ENCODE data around the gene SFXN5.

The SFXN5 gene

DNA sequence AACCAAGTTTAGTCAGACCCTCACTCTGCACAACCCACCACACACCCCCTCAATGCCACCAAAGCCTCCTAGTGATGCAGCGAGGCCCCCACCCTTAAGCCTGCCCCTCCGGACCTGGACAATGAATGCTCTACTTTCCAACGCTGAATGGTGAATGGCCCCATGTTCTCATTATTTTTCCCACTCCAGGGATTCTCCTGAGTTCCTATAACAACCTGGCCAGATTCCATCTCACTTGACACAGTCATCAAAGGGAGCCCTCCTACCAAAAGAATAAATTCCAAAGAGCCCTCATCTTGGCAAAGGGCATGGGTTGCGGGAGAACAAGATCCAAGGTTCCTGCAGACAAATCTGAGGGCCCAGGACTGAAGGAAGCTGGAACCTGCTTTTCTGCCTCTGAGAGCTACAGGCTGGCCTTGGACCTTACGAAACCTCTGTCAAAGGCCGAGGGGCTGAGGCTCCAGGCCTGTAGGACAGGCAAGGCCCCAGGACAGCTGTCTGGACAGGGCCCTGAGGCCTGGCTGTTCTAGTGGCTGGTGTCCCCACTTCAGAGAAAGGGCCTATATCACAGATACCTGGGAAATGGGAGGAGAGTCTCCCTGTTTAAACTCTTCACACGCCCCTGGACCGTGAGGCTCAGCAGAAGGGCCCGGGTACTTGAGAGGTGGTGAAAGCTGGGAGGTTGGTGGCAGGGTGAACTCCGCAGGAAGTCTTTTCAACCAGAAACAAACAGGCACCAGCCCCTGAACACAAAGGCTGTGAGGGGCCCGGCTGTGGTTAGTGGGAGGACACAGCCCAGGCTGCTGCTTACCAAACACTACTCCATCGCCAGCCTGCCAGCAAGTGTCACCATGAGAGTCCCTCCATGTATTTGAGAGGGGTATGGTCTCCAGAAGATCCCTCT is 27.3 kb downstream of the SFXN5 start:
- DNase-seq, result no peak

DNA sequence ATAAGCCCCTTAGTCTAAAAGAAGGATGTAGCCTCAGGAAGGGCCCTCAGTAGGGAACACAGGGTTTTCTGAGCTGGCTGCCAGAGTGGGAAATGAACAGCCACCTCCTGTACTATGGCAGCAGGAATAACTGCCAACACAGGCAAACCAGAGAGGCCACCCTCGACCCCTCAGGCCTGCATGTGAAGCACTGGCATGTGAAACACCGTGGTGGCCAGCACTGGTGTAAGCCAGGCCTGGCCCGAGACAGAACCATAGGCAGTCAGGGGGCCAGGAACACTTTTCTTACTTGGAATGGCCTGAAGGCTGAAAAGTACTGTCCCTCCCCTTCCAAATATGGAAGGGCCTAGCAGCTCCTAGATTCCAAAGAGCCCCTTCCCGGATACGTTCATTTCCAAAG is 28.2 kb downstream of the SFXN5 start:
- DNase-seq, result no peak

DNA sequence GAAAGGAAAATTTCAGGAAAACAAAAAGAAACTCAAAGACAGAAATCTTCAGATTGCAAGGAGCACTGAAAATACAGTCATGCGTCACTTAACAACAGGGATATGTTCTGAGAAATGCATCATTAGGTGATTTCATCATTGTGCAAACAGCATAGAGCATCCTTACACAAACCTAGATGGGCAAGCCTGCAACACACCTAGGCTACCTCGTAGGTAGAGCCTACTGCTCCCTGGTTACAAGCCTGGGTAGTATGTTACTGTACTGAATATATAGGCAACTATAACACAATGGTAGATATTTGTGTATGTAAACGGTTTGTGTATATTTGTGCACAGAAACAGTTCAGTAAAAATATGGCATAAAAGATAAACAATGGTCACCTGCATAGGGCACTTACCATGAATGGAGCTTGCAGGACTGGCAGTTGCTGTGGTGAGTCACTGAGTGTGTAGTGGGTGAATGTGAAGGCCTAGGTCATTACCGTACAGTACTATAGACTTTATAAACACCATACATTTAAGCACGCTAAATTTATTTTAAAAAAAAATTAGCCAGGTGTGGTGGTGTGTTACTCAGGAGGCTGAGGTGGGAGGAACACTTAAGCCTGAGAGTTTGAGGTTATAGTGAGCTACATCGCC is 33.4 kb downstream of the SFXN5 start:
- no peak for DNase-seq

DNA sequence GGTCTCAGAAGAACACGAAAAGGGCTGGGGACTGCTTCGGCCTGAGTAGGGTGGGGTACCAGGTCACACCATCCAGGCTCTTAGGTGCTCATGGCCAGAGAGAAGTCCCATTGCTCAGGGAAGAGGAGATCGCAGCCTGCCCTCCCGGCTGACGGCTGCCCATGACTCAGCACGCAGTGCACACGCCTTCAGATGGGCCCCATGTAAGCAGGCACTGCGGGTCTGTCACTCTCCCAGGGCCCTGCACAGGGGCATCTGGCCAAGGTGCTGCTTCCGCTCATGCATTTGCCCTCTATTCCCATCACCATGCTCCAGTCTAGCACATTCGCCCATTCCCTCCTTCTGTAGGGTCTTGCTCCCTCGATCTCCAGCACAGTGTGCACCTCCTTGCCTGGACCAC is 34.7 kb downstream of the SFXN5 start:
- no peak for DNase-seq

DNA sequence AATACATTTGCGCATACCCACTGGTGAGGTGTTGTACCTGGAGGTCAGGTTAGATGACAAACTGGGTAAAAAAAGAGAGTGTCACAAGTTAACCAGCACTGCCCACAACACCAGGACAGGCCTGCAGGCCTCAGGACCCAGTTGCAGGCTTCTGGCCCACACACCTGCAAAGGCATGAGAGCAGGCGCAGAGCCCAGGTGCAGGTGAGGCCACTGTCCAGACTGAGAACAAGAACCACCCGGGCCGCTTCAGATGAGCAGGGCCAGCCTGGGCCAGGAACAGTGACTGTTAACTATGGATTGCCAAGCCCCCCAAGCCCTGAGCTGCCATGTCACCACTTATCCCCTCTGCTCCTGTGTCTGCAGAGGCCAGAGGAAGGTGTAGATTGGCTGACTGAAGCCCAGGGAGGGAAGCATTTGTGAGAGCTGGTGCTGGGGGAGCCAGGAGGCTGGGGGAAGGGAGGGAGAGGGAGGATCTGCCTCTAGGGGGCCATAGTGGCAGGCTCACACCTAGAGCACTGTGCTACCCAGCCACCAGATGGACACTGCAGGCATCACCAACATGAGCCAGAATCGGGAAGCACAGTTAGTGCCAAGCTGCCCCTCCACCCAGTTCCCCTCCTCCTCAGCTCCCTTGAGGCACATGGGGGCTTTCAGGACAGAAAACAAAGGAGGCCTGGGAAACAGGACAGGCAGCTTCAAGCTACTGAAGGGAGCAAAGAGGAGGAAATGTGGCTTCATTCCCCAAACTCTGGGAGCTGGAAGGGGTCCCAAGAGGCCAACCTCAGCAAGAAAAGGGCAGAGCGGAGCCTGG is 35.4 kb downstream of the SFXN5 start:
- no peak for DNase-seq

DNA sequence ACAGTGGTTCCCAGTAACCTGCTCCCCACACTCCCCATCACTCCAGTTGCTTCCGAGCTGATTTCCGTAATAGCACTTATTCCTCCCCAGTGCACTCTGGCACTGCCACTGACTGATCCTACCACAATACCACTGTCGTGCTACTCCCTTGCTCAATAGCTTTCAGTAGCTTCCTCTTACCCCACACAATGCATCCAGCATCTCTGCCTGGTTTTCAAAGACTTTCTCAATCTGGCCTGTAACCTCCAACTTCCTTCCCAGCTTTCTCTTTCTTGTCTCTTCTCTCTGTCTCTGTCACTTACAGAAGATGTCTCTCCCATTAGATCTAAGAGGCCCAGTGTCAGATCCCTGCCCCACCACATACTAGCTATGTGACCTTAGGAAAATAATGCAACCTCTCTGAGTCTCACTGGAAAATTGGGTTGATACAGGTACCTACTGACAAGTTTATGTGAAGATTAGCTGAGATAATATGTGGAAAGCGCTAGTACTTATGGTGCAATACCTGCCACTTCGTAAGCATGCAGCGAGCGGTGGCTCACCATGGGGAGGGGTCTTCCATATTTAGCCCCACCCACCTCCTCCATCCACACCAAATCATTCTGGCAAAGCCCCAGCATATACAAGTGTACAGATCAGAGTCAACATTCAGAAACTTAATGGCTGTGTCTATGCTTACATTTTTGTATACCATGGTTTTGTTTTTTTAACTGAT is 36.7 kb downstream of the SFXN5 start:
- DNase-seq, result no peak

DNA sequence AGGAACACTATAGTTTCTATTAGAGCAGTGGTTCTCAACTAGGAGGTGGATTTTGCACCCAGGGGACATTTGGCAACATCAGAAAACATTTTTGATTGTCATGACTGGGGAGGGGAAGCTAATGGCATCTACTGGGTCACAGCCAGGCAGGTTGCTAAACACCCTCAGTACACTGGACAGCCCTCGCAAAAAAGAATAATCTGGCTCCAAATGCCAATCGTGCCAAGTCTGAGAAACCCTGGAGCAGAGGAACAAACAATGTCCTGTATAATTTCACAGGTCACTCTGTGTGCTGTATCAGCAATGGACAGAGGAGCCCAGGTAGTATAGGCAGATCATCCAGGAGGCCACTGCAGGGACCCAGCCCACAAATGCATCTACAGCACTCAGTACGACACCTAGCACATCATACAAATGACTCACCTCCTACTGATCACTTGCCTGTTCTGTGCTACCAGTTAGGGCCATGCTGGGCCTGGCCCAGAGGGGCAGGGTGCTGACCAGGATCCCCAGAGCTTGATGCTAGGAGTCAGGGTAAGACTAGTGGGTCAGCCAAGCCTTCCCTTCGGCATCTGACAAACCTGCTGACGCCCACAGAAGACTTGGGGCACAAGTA is 37.6 kb downstream of the SFXN5 start:
- no peak for DNase-seq

DNA sequence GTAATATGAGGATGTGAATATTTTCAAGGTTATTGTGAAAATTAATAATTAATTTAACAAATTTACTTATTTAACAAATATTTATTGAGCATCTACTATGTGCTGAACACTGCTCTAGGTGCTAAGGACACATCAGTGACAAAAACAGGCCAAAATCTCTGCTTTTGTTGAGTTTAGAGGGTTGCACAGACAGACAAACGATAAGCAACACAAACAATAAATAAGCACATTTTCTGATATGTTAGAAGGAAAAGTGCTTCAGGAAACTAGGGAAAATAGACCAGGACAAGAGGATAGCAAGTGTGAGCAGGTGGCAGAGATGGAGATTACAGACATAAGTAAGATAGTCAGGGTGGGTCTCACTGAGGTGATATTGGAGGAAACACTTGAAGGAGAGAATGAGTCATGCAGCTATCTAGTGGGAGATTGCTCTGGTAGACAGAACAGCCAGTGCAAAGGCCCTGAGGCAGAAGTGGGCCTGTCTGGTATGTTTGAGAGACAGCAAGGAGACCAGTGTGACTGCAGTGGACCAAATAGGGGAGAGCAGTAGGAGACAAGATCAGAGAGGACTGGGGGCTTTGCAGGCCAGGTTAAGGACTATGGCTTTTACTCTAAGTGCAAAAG is 38.3 kb downstream of the SFXN5 start:
- no peak for DNase-seq

DNA sequence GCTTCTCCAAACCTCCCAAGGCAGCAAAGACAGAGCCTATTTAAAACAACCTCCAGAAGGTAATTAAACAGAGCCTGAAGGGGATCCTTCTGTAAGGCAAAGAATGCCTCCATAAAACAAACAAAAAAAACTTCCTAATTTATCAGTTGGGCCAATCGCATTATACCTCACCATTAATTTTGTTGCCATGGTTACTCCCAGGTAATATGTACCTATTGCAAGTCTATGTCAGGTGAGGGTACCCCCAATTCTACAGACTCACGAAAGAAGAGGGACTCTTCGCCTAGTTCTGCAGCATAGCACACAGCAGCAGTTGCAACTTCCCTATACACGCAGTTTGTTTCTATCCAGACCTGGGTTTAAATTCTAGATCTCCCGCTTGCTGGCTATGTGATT is 38.8 kb downstream of the SFXN5 start:
- DNase-seq, result no peak

DNA sequence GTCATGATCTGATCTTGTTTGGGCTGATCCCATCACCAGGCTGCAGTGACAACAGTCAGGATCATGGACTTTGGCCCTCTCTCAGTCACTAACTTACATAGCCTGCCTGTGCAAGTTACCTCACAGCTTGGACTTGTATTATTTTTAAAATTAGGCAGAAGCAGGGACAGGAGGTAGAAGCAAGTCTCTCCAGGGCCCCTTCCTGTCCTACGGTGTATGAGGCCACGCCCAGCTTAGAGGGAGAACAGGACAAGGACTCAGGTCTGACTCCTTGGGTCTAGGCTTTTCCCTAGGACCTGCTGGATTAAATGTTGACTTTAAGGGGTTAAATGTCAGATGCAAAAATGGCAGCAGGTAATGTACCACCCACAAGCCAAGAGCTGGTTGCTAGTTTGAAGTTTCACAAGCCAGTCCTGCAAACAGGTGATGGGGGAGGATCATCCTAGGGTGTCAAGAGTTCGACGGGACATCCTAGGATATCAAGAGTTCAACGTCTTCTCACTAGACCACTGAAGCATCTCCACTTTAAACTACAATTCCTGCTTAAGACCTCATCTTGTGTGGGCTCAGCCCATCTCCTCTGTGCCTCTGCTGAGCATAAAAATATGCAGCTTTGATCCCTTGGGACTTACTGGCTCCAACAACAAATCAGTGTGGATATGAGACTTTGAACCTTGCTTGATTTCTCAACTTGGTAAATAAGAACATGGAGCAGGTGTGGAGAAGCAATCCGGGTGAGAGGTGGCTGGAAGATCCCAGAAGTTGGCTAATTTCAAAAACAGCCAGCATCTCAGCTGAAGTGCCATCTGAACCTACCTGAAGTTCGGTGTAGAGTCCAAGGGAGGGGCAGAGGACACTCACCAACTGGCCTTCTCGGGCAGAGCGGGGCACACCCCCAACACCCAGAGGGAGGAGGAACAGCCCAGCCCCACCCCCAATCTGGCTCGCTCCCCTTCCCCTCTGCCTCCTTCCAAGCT is 39.5 kb downstream of the SFXN5 start:
- DNase-seq, result no peak

DNA sequence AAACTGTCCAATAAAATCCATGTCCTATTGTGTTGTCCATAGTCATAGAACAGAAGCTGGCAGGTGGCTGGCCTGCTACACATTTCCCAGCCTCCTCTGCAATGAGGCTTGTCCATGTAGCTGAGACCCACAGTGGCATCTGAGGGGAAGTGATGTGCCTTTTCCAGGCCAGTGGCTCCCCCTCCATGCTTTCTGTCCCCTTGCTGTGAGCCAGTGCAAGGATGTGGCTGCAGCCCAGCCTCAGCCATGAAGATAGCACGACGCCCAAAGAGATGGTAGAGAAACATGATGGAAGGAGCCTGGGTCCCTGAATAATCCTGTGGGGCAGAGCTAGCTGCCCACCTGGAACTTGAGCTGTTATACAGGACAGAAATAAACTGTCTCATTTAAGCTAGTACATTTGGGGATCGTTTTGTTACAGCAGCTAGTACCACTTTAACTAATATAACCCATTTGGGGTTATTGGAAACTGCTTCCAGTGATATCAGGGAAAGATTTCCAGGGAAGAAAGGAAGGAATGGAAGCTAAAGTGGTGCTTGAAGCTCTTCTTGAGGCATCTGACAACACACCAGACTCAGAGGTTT is 40.3 kb downstream of the SFXN5 start:
- no peak for DNase-seq

DNA sequence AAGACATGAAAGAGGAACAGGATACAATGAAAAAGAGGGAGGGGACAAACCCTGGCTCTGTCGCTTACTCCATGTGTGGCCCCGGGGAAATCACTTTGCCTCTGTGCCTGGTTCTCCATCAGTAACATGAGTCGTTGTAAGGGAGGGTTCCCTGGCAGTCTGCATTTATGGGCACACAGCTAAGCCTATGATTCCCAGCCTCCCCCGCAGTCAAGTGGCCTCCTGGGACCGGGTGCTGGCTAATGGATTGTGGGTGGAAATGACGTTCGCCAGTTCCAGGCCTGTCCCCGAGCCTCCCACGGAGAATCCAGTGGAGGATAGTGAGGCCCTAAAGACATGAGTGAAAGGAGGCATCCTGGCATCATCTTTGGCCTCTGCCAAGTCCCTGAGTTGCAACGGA is 42.7 kb downstream of the SFXN5 start:
- DNase-seq, result no peak

DNA sequence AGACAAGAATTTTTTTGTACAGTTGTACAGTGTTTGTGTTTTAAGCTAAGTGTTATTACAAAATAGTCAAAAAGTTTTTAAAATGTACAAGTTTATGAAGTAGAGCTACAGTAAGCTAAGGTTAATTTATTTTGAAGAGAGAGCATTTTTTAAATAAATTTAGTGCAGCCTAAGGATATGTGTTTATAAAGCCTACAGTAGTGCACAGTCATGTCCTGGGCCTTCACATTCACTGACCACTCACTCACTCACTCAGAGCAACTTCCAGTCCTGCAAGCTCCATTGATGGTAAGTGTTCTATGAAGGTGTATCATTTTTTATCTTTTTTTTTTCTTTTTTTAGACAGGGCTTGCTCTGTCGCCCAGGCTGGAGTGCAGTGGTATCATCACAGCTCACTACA is 44.2 kb downstream of the SFXN5 start:
- no peak for DNase-seq

DNA sequence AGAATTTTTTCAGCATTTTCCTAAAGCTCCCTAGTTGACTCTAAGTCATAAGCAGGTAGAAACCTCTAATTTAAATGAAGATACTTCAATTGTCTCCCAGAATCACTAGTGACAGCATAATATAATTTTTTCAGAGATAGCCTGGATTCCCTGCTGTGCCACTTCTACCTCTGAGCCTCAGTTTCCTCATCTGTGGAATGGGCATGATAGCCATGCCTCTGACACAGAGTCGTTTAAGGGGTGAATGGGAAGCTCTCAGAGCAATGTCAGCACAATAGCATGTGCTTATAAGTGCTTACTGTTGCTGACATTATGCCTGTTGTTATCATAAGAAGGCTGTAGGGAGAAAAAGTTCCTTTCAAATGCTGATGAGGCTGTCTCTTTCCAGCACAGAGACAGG is 48.0 kb downstream of the SFXN5 start:
- no peak for DNase-seq

DNA sequence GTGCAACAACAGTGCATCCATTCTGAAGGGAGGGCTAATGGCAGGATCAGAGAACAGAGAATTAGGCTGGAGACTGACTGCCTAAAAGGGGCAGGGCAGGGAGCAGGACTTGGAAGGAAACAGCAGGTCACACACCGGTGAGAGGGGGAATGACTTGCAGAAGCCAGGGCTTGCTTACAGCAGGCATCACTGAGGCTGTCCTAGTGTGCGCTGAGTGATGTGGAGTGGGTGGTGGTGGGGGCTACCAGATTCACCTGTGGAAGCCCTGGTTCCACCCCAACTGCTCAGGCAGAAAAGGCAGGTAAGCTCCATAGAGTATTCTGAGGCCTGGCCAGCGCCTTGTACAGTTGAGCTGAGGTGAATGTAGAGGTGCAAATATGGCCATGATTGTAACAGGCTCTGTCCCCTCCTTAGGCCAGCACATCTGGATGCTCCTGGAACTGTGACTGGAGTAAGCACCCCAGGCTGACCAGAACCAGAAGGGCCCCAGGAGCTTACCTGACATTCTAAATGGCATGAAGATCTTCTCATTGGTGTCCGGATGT is 49.4 kb downstream of the SFXN5 start:
- DNase-seq, result no peak

DNA sequence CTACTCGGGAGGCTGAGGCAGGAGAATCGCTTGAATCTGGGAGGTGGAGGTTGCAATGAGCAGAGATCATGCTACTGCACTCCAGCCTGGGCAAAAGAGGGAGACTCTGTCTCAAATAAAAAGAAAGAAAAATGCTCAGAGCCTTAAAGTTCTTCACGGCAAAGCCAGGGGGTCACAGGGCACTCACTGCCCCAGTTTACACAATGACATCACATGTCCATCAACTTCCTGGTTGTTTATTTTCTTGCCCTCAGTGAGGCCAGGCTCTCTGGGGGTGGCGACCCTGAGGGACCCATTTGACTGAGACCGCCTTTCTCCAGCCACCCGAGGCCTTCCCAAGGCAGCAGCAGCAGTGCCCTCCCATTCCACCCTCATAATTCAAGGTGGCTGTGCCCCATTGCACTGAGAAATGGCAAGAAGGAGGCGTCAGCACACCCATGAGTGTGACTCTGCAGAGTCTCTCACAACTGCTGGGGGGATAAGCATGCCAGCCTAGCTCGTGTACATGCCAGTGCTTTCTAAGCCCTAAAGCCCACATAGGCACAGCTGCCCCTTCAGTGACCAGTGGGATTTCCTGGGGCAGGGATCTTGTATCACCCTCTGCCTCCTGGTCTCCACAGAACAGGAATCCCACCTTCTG is 50.0 kb downstream of the SFXN5 start:
- DNase-seq, result no peak

DNA sequence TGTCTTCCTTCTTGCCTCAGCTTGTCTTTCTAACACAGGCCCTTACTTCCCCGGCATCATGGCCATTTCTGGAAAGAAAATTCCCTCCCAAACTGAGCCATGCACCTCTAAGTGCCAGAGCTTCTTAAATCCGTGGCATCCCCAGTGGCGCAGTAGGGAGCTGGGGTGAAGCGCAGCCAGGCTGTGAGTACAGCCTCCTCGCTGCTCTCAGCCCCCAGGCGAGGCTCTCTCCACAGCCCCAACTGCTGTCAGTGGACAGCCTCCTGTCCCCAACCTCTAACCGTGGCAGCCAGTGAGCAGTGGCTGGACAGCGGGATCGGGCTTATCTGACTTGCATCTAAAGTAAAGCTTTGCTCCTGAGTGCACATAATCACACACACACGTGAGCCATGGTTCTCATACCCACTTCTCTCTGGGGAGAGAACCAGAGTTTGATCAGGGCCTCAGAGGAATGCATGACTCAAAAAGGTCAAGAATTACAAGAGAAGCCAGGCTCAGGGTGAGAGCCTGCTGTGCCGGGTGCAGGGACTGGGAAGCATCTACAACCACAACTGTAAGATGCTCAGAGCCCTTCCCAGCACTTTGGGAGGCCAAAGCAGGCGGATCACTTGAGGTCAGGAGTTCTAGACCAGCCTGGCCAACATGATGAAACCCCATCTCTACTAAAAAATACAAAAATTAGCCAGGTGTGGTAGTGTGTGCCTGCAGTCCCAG is 50.7 kb downstream of the SFXN5 start:
- DNase-seq, result no peak

DNA sequence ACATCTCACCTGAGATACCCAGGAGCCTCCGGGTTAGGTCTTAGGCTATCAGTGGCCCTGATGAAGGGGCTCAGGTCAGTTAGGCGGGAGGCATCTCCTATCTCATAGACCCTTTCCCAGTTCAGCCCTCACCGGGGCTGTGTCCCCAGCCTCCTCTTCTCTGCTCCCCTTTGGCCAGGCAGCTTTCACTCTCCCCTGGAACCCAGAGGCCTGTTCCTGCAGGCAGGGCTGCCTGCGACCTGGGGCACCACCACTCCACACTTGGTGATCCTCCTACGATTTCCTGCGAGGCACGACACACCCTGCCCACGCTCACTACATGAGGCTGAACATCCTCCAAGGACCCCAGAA is 51.2 kb downstream of the SFXN5 start:
- no peak for DNase-seq

DNA sequence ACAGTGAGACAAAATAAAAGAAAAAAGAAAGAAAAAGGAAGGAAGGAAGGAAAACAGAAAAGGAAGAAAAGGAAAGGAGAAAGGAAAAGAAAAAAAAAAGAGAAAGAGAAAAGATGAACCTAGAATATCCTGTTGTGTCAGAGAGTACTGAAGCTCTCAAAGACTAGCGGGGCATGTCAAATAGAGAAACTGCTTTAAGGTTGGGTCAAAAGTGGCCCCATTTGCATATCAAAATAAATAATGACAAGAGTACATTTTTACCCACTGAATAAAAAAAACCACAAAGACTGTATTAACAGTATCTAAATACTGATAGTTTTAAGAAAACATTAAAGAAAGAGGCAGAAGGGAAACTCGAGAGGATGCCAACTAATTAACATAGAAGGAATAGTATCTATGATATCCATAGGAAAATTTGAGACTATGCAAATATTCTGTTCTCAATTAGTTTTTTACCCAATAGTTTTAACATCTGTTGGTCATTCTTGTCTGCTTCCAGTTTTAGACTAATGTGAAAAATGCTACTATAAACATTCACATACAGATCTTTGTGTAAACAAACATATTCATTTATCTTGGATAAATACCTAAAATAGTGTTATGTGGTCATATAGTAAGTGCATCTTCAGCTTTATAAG is 53.2 kb downstream of the SFXN5 start:
- no peak for DNase-seq
